ENCODE measurements around the gene NCAPG2.

NCAPG2 gene

DNA sequence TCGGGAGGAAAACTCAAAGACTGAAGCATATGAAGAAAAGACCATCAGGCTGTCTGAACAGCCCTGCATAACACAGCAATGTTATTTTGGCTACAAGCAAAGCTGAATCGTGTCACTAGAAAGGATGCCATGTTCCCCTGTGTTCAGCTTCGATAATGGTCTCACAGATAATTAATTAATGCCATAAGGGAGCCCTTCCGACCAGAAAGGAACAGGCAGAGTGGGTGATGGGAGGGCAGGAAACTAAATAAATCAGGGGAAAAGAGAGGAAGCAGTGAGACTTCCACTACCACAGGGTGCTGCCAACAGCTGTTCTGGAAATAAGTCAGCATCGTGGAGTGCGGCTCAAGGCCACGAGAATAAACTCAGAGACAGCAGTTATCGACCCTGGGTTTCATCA is 120.2 kb downstream of the NCAPG2 start:
- TF ChIP-seq, protein P1, sequence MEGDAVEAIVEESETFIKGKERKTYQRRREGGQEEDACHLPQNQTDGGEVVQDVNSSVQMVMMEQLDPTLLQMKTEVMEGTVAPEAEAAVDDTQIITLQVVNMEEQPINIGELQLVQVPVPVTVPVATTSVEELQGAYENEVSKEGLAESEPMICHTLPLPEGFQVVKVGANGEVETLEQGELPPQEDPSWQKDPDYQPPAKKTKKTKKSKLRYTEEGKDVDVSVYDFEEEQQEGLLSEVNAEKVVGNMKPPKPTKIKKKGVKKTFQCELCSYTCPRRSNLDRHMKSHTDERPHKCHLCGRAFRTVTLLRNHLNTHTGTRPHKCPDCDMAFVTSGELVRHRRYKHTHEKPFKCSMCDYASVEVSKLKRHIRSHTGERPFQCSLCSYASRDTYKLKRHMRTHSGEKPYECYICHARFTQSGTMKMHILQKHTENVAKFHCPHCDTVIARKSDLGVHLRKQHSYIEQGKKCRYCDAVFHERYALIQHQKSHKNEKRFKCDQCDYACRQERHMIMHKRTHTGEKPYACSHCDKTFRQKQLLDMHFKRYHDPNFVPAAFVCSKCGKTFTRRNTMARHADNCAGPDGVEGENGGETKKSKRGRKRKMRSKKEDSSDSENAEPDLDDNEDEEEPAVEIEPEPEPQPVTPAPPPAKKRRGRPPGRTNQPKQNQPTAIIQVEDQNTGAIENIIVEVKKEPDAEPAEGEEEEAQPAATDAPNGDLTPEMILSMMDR (conservative IDR thresholded peaks at IDR 0.05; ENCODE audit: low read length) = no peak
- no peak overlapping the region for H3K4me3 ChIP-seq (ENCODE audit: low read length)
- no peak for DNase-seq (ENCODE audit: low read depth)

DNA sequence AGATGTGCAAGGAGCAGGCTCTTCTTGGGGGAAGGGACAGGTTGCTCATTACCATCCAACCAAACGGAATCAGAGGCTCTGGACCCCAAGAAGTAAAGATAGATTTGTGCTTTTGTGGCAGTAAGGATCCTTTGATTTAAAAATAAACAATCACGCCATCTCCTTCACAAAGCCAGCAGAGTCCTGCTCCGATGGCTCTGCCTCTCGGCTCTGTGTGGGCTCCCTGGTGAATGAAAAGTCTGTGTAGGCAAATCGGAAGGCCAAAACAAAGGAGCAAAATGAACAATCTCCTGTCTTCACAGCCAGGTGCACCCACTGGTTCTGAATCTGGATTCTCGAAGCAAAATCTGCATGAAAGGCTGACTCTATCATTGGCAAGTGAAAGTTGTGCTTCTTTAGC is 120.8 kb downstream of the NCAPG2 start:
- DNase-seq (ENCODE audit: low read depth) = no peak
- no peak overlapping the region for H3K4me3 ChIP-seq (ENCODE audit: low read length)
- TF ChIP-seq, protein P1 (conservative IDR thresholded peaks at IDR 0.05; ENCODE audit: low read length) = no peak

DNA sequence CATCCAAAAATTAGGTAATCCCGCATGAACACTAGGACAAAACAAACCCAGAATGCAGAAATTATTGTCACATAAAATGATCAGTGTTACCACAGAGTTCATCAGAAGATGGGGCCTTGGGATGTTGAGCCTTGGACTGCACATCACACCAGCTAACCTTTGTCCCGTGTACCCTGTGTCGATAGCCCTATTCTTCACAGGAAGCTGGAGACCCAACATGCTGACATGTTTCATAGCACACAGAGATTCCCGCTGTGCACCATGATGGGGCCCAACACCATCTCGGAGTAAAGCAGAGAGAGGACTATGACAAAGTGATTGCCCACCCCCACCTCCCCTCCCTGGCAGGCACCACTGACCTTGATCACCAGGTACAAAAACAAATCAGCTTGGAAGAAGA is 121.5 kb downstream of the NCAPG2 start:
- no peak overlapping the region for H3K4me3 ChIP-seq (ENCODE audit: low read length)
- TF ChIP-seq, protein P1 (conservative IDR thresholded peaks at IDR 0.05; ENCODE audit: low read length) = no peak
- no peak for DNase-seq (ENCODE audit: low read depth)

DNA sequence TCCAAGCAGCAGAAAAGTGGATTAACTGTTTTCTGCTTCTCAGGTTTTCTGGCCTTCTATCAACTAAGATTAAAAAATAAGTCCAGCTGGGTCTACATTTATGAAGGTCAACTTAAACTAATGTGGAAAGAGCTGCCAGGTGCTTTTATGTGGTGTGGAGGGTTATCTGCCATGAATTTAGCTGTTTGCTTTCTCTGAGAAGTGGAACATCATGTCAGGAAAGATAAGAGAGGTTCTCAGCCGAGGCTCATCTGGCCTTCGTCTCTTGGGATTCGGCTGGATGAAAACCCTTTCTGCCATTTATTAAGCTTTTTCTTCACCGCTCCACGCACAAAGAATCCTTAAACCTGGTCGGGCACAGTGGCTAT is 122.5 kb downstream of the NCAPG2 start:
- H3K4me3 ChIP-seq (ENCODE audit: low read length) = no peak overlapping the region
- no peak for DNase-seq (ENCODE audit: low read depth)
- TF ChIP-seq, protein P1 (conservative IDR thresholded peaks at IDR 0.05; ENCODE audit: low read length) = no peak

DNA sequence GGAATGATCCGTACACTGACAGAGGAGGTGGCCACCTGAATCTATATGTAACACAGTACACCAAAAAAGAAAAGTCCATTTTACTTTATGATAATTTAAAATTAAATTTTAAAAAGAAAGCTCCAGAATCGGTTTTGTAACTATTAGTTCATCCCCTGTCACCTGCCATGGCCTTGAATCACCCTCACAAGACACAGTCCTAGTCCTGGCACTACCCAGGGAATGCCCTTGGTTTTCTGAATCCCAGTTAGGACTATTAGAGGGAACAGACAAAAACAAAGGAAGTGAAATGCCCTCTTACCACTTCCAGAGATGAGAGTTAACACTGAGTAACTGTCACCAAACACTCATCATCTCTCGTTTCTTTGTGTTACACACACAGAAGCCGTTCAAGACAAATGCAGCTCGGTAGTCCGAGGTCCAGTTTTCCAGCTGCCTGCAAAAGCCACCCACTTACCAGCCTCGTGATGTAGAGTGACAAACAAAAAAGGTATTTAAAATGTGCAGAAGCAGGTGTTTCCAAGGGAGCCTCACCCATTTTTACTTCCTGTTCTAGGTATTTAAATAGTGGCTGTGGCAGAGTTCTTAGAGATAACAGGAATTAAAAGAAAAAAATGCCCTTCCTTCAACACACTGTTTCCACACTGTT is 123.0 kb downstream of the NCAPG2 start:
- TF ChIP-seq, protein P1 (conservative IDR thresholded peaks at IDR 0.05; ENCODE audit: low read length) = no peak
- DNase-seq (ENCODE audit: low read depth) = no peak
- H3K4me3 ChIP-seq (ENCODE audit: low read length) = no peak overlapping the region
